Vagina (tissue), 2 donors: ENCODE measurements around the gene JCAD. TPM values are rescaled to one million over a fixed set of nuclear protein-coding genes. Genes with fewer than 3 reads are reported as not detected.
"Not testable (repeated sequence)": the region's sequence is repeated elsewhere in the genome, so short reads cannot be mapped to it uniquely, and the experiment has no call there.

Experiments
- DNase-seq, 2 donors: peaks; one replicate each; pipeline ENCODE4 v3.0.0-alpha.2; 2017; ENCODE audit errors: extremely low spot score in 2 of 2
- H3K27ac ChIP-seq: fragments of 200-600 bp; sonication (generic); one replicate; pipeline ENCODE4 v1.5.1; 2019
- H3K27me3 ChIP-seq: fragments of 200-600 bp; sonication (generic); one replicate; pipeline ENCODE4 v1.5.1; 2019
- H3K36me3 ChIP-seq, 2 donors: fragments of 200-600 bp; sonication (generic); one replicate each; pipeline ENCODE4 v1.5.1; 2017 to 2019
- H3K4me1 ChIP-seq: fragments of 200-600 bp; sonication (generic); one replicate; pipeline ENCODE4 v1.5.1; 2019
- H3K4me3 ChIP-seq, 2 donors: fragments of 200-600 bp; sonication (generic); 1 replicate in 1 of 2; 2 replicates in 1 of 2; pipeline ENCODE4 v1.5.1; 2016 to 2019
- H3K9me3 ChIP-seq: fragments of 200-600 bp; sonication (generic); one replicate; pipeline ENCODE4 v1.5.1; 2019
- CTCF ChIP-seq, 3 experiments: fragments of 450-650 bp in 2 of 3; fragments of 200-600 bp in 1 of 3; sonication (generic) in 1 of 3; IDR thresholded peaks; one replicate each; pipeline ENCODE4 v1.5.1; 2017 to 2019; ENCODE audit warnings: antibody characterized with exemption in 3 of 3, mild to moderate bottlenecking in 2 of 3, moderate library complexity in 2 of 3
- POLR2A ChIP-seq, 2 donors: fragments of 450-650 bp; IDR thresholded peaks; one replicate each; pipeline ENCODE4 v1.6.1; 2017; ENCODE audit warnings: antibody characterized with exemption in 2 of 2, mild to moderate bottlenecking in 2 of 2, moderate library complexity in 2 of 2
- POLR2AphosphoS5 ChIP-seq, 2 donors: sonication (generic); formaldehyde crosslinking; IDR thresholded peaks; one replicate each; pipeline ENCODE4 v1.9.0; 2017; ENCODE audit warnings: antibody characterized with exemption in 2 of 2, mild to moderate bottlenecking in 2 of 2, low read depth in 1 of 2; ENCODE audit not compliant: insufficient read depth in 1 of 2
- intact Hi-C: fragments of 100-400 bp; cut with DNase I; formaldehyde crosslinking; loops from one replicate; pipeline ENCODE4 v1.15.1; 2023
- total RNA-seq: library from RNA; depleted of rRNA; stranded (reverse); fragments of >200 nt; gene quantifications from one replicate; pipeline ENCODE4 v1.2.3, GENCODE V29; 2016

JCAD gene
- total RNA-seq, 1 donor from 2014 or later = 40.3 TPM

GRCh38 chr10:29991382-29991781 lies 68.0 kb downstream of the JCAD start:
- no peaks in the 10 kb centered on the region for H3K9me3 ChIP-seq
- no peak overlapping the region for H3K27ac ChIP-seq
- H3K36me3 ChIP-seq = no peaks in the 10 kb centered on the region
- intact Hi-C loops = loop anchor here (10.0 kb wide), 1 partner anchor 233 kb away; no protein-coding TSS in a partner anchor
- H3K4me3 ChIP-seq = no peak overlapping the region
- DNase-seq = no peak
- no peaks in the 10 kb centered on the region for H3K4me1 ChIP-seq
- no peaks in the 10 kb centered on the region for H3K27me3 ChIP-seq
- no peak for TF ChIP-seq POLR2A (IDR thresholded peaks at IDR 0.05)
- no peak for TF ChIP-seq CTCF (IDR thresholded peaks at IDR 0.05)
- no peak for TF ChIP-seq POLR2AphosphoS5 (IDR thresholded peaks at IDR 0.05; ENCODE audit: insufficient read depth in 1 of 2, low read depth in 1 of 2)

- Histone ChIP-seq H3K4me1 (no peaks in the 10 kb centered on the region), H3K27me3 (no peaks in the 10 kb centered on the region), H3K27ac (no peak overlapping the region), H3K9me3 (no peaks in the 10 kb centered on the region), H3K36me3 (no peaks in the 10 kb centered on the region), H3K4me3 (no peak overlapping the region)
- TF ChIP-seq CTCF (IDR thresholded peaks at IDR 0.05) (no peak), POLR2AphosphoS5 (IDR thresholded peaks at IDR 0.05; ENCODE audit: insufficient read depth in 1 of 2, low read depth in 1 of 2) (no peak), POLR2A (IDR thresholded peaks at IDR 0.05) (no peak)
- DNase-seq = no peak
- intact Hi-C loops = no loop called here
Observed at GRCh38 chr10:29987471-29987870, 71.9 kb downstream of the JCAD start.

DNA sequence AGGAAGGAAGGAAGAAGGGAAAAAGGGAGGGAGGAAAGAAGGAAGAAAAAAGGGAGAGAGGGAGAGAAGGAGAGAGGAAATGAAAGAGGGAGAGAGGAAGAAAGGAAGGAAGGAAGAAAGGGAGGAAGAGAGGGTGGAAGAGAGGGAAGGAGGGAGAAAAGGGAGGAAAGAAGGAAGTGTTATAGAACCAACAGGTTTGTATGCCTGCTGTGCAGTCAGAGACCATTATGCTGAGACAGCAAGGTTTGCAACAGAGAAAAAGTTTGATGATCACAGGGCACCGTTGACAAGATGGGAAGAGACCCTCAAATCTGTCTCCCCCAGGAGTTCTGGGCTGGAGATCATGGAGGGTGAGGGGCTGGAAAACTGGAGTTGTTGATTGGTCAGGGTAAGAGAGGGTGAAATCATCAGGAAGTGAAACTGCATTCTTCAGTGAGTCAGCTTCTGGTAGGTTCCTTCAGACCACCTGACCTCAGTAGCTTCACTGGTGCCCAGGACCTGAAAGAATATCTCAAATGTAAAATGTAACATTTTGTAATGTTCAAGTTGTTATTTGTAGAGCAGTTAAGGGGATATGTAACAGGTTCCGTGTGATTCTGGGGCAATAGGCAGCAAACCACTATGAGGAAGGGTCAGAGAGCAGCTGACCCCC lies 76.3 kb downstream of the JCAD start:
- TF ChIP-seq CTCF (IDR thresholded peaks at IDR 0.05) (no peak), POLR2AphosphoS5 (IDR thresholded peaks at IDR 0.05; ENCODE audit: insufficient read depth in 1 of 2, low read depth in 1 of 2) (no peak), POLR2A (IDR thresholded peaks at IDR 0.05) (no peak)
- no peak overlapping the region for H3K27ac ChIP-seq

DNA sequence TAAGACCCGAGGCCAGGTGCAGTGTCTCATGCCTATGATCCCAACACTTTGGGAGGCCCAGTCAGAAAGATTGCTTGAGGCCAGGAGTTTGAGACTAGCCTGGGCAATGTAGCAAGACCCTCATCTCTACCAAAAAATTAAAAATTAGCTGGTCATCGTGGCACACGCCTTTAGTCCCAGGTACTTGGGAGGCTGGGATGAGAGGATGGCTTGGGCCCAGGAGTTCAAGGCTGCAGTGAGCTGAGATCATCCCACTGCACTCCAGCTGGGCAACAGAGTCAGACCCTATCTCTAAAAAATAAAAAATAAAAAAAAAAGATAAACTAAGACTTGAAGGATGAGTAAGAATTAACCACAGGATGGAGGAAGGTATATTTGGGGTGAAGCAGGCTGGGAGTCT lies 77.9 kb downstream of the JCAD start:
- Histone ChIP-seq H3K27ac (no peak overlapping the region), H3K27me3 (no peaks in the 10 kb centered on the region), H3K9me3 (no peaks in the 10 kb centered on the region), H3K36me3 (no peaks in the 10 kb centered on the region), H3K4me3 (no peak overlapping the region), H3K4me1 (no peaks in the 10 kb centered on the region)
- no peak for TF ChIP-seq POLR2AphosphoS5 (IDR thresholded peaks at IDR 0.05; ENCODE audit: insufficient read depth in 1 of 2, low read depth in 1 of 2)
- TF ChIP-seq CTCF (IDR thresholded peaks at IDR 0.05) = no peak
- TF ChIP-seq POLR2A (IDR thresholded peaks at IDR 0.05) = no peak
- intact Hi-C loops = no loop called here
- DNase-seq = no peak

More for the DNA sequence above, 76.3 kb downstream of the JCAD start:
- H3K9me3 ChIP-seq = no peaks in the 10 kb centered on the region
- H3K36me3 ChIP-seq = no peaks in the 10 kb centered on the region
- no peak for DNase-seq
- no peaks in the 10 kb centered on the region for H3K4me1 ChIP-seq
- no peaks in the 10 kb centered on the region for H3K27me3 ChIP-seq
- intact Hi-C loops = no loop called here
- no peak overlapping the region for H3K4me3 ChIP-seq

GRCh38 chr10:29980084-29980483 lies 79.3 kb downstream of the JCAD start:
- TF ChIP-seq POLR2A (IDR thresholded peaks at IDR 0.05) (no peak), CTCF (IDR thresholded peaks at IDR 0.05) (no peak), POLR2AphosphoS5 (IDR thresholded peaks at IDR 0.05; ENCODE audit: insufficient read depth in 1 of 2, low read depth in 1 of 2) (no peak)
- Histone ChIP-seq H3K9me3 (no peaks in the 10 kb centered on the region), H3K27me3 (no peaks in the 10 kb centered on the region), H3K4me1 (no peaks in the 10 kb centered on the region), H3K27ac (no peak overlapping the region), H3K4me3 (no peak overlapping the region), H3K36me3 (no peaks in the 10 kb centered on the region)
- intact Hi-C loops = no loop called here
- DNase-seq = no peak

DNA sequence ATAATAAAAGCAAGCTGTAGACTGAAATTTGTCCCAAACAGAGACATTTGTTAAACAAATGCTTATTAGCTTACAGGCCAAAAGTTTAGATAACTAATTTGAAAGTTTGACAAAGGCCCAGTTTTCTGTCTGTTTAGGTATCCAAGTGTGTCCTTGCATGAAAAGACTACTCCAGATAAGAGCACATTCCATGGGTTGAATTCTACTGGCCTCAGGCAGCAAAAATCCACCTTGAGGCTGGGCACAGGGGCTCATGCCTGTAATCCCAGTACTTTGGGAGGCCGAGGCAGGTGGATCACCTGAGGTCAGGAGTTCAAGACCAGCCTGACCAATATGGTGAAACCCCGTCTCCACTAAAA lies 80.0 kb downstream of the JCAD start:
- H3K4me1 ChIP-seq, H3K9me3 ChIP-seq, H3K27me3 ChIP-seq, H3K36me3 ChIP-seq, intact Hi-C loops, H3K27ac ChIP-seq, DNase-seq, H3K4me3 ChIP-seq: not testable (repeated sequence)
